ENCODE measurements around the gene RAP1B. TPM values are rescaled to one million over a fixed set of nuclear protein-coding genes. Genes with fewer than 3 reads are reported as not detected.

RAP1B gene
- total and polyA plus RNA-seq, 2 experiments from 2014 or later: 275 to 353 TPM

DNA sequence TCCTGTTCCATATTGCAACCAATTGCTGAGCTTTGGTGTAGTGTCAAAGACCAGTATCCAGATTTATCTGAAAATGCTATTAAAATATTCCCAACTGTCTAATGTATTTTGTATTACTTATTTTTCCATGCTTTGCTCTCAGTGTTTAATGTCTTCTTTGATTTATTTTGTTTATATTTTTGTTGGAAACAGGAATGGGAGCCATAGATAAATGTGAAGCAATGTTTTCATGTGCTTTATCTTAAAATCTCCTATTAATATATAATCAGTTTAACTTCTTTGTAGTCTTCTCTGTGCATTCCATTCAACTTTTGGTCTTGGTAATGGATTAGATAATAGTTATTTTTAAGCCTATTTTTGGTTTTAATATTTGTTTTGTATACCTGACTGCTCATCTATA is 8.8 kb downstream of the RAP1B start:
- H3K36me3 ChIP-seq (ENCODE audit: low read depth): no peaks in the 10 kb centered on the region
- H2AFZ ChIP-seq: no peak overlapping the region
- 0 out of 2 replicates have a peak overlapping the region, but pooled peaks have one; percentile 1 for H3K4me3 ChIP-seq
- no peak overlapping the region for H3K9ac ChIP-seq
- in situ Hi-C loops (cut with MboI): no loop called here
- H3K9me3 ChIP-seq (ENCODE audit: low read depth): no peaks in the 10 kb centered on the region
- H3K4me2 ChIP-seq (ENCODE audit: unreplicated experiment): no peak overlapping the region
- H3F3A ChIP-seq (ENCODE audit: insufficient read depth): peaks cover 78% of the 10 kb centered on the region
- peak overlapping the region; percentile 73; the same call in 1 of the 2 replicates for H3K27ac ChIP-seq
- H3K4me1 ChIP-seq (ENCODE audit: insufficient read depth): peaks cover 92% of the 10 kb centered on the region
- H4K20me1 ChIP-seq (ENCODE audit: insufficient read depth): peaks cover 43% of the 10 kb centered on the region
- TF ChIP-seq EZH2 (IDR thresholded peaks at IDR 0.05; ENCODE audit: insufficient read depth, poor library complexity, severe bottlenecking) (no peak), EZH2phosphoT487 (IDR thresholded peaks at IDR 0.05; ENCODE audit: insufficient read depth, low read depth) (no peak)
- peaks cover 100% of the 10 kb centered on the region for H3K79me2 ChIP-seq (ENCODE audit: insufficient read depth)
- H3K9me2 ChIP-seq (ENCODE audit: insufficient read depth): no peaks in the 10 kb centered on the region
- no peak for DNase-seq
- H3K27me3 ChIP-seq (replicated peaks; ENCODE audit: insufficient read depth): no peaks in the 10 kb centered on the region

DNA sequence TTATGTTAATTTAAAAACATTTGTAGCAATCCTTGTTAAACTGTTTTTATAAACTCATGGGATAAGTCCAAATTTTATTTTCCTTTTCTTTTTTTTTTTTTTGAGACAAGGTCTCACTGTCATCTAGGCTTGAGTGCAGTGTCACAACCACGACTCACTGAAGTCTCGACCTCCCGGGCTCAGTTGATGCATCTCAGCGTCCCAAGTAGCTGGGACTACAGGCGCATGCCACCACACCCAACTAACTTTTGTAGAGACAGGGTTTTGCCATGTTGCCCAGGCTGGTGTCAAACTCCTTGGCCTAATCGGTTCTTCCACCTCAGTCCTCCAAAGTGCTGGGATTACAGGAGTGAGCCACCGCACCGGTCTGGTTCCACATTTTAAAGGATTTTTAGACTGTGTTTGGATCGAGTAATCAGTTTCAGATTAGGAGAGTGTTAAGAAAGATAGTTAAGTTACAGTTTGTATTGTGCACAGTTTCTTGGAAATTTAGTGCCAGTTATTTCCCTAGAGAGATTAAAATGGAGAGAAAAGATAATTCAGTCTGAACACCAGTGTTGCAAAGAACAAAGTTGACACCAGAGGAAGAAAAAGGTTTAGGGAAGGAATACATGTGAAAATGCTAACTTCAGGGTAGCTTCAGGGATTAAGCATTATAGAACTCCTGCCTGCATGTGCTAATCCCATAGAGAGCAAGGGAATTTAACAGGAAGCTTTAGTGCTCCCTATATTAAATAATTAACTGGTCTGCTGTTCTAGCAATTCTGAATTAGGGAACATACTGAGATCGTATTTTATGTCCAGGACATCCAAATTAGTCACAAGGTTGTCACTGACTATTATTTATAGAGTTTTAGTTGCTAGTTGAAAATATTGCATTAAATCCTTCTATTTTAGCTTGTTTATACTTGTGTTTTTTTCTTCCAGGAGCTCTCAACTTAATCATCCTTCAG is 10.1 kb downstream of the RAP1B start:
- 65 to 66% methylated on average over 10 of the region's 10 CpGs for WGBS, 2 experiments (ENCODE audit: low coverage in 1 of 2, low lambda C conversion rate in 2 of 2, missing lambda C conversion rate in 2 of 2)
- H3K4me2 ChIP-seq (ENCODE audit: unreplicated experiment): peak overlapping the region; percentile 32
- no peaks in the 10 kb centered on the region for H3K9me2 ChIP-seq (ENCODE audit: insufficient read depth)
- no peak overlapping the region for H2AFZ ChIP-seq
- no peak for DNase-seq
- peaks cover 85% of the 10 kb centered on the region for H3K4me1 ChIP-seq (ENCODE audit: insufficient read depth)
- H3K9me3 ChIP-seq (ENCODE audit: low read depth): no peaks in the 10 kb centered on the region
- TF ChIP-seq EZH2phosphoT487 (IDR thresholded peaks at IDR 0.05; ENCODE audit: insufficient read depth, low read depth) (no peak), EZH2 (IDR thresholded peaks at IDR 0.05; ENCODE audit: insufficient read depth, poor library complexity, severe bottlenecking) (no peak)
- H3K27ac ChIP-seq: peak overlapping the region; percentile 55
- H3F3A ChIP-seq (ENCODE audit: insufficient read depth): peaks cover 85% of the 10 kb centered on the region
- in situ Hi-C loops (cut with MboI): no loop called here
- peaks cover 8% of the 10 kb centered on the region; the same call in 1 of the 2 replicates for H3K36me3 ChIP-seq (ENCODE audit: low read depth)
- H4K20me1 ChIP-seq (ENCODE audit: insufficient read depth): peaks cover 48% of the 10 kb centered on the region
- no peak overlapping the region for H3K9ac ChIP-seq
- no peaks in the 10 kb centered on the region for H3K27me3 ChIP-seq (replicated peaks; ENCODE audit: insufficient read depth)
- no peak overlapping the region for H3K4me3 ChIP-seq
- H3K79me2 ChIP-seq (ENCODE audit: insufficient read depth): peaks cover 100% of the 10 kb centered on the region

DNA sequence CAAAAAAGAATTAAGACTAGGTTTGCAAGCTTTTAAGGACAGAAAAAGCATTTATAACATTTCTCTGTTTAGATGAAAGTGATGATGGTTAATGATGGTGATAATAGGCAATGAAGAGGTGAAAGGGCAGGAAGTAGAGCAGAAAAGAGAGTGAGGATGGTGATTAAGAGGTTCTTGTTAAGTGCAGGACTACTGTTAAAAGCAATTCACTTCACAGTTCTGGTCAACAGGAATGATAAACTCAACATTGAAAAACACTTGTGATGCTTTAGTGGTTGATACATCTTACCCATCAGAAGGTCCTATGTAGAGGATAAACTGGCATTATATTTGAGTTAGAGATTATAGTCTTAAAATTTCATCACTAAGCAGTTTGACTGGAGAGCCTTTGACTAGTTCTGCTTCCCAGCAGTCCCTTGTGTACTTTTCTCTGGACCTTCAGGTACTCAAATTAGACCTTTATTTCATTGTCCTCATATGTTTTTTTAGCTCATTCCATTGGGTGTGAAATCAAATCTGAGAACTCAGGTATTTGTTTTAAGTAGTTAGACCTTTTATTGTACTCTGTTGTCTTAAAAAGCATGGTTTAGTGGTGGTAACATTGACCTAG is 10.9 kb downstream of the RAP1B start:
- no peak overlapping the region for H2AFZ ChIP-seq
- no peak for TF ChIP-seq EZH2 (IDR thresholded peaks at IDR 0.05; ENCODE audit: insufficient read depth, poor library complexity, severe bottlenecking)
- TF ChIP-seq EZH2phosphoT487 (IDR thresholded peaks at IDR 0.05; ENCODE audit: insufficient read depth, low read depth): no peak
- peaks cover 14% of the 10 kb centered on the region; the same call in 1 of the 2 replicates for H3K36me3 ChIP-seq (ENCODE audit: low read depth)
- in situ Hi-C loops (cut with MboI): no loop called here
- no peaks in the 10 kb centered on the region for H3K27me3 ChIP-seq (replicated peaks; ENCODE audit: insufficient read depth)
- no peak overlapping the region for H3K4me3 ChIP-seq
- peaks cover 48% of the 10 kb centered on the region for H4K20me1 ChIP-seq (ENCODE audit: insufficient read depth)
- H3K9me3 ChIP-seq (ENCODE audit: low read depth): no peaks in the 10 kb centered on the region
- H3K79me2 ChIP-seq (ENCODE audit: insufficient read depth): peaks cover 100% of the 10 kb centered on the region
- no peaks in the 10 kb centered on the region for H3K9me2 ChIP-seq (ENCODE audit: insufficient read depth)
- H3K4me2 ChIP-seq (ENCODE audit: unreplicated experiment): peak overlapping the region; percentile 32
- peak overlapping the region; percentile 55 for H3K27ac ChIP-seq
- no peak overlapping the region for H3K9ac ChIP-seq
- H3K4me1 ChIP-seq (ENCODE audit: insufficient read depth): peaks cover 83% of the 10 kb centered on the region
- peaks cover 91% of the 10 kb centered on the region for H3F3A ChIP-seq (ENCODE audit: insufficient read depth)
- DNase-seq: no peak

DNA sequence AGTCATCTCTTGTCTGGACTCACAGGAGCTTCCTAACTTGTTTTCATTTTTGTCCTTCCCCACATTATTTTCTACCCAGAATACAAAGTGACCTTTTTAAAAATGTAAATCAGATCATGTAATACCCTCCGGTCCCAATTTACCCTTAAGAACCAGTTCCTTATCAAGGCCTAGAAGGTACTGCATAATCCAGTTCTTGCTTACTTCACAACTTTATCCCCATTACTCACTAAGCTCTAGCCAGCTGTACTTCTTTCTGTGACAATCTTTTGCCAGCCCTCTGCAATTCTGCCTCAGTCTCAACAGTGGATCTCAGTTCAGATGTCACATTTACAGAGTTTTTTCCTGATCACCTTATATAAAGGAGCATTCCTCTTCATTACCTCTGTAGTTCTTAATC is 11.6 kb downstream of the RAP1B start:
- Histone ChIP-seq H3K79me2 (ENCODE audit: insufficient read depth) (peaks cover 100% of the 10 kb centered on the region), H3K4me2 (ENCODE audit: unreplicated experiment) (peak overlapping the region; percentile 34), H3K36me3 (ENCODE audit: low read depth) (peaks cover 15% of the 10 kb centered on the region), H3K9me2 (ENCODE audit: insufficient read depth) (no peaks in the 10 kb centered on the region), H2AFZ (no peak overlapping the region), H3K27me3 (replicated peaks; ENCODE audit: insufficient read depth) (no peaks in the 10 kb centered on the region), H3F3A (ENCODE audit: insufficient read depth) (peaks cover 87% of the 10 kb centered on the region), H4K20me1 (ENCODE audit: insufficient read depth) (peaks cover 48% of the 10 kb centered on the region), H3K4me1 (ENCODE audit: insufficient read depth) (peaks cover 76% of the 10 kb centered on the region), H3K27ac (peak overlapping the region; percentile 55), H3K4me3 (no peak overlapping the region), H3K9me3 (ENCODE audit: low read depth) (no peaks in the 10 kb centered on the region), H3K9ac (no peak overlapping the region)
- in situ Hi-C loops (cut with MboI): no loop called here
- TF ChIP-seq EZH2phosphoT487 (IDR thresholded peaks at IDR 0.05; ENCODE audit: insufficient read depth, low read depth) (no peak), EZH2 (IDR thresholded peaks at IDR 0.05; ENCODE audit: insufficient read depth, poor library complexity, severe bottlenecking) (no peak)
- 100% methylated on average over 1 of the region's 1 CpG for WGBS, 2 experiments (ENCODE audit: low coverage in 1 of 2, low lambda C conversion rate in 2 of 2, missing lambda C conversion rate in 2 of 2)
- DNase-seq: peak; percentile 48
